OCI-LY3 (cell line): ENCODE measurements around the gene SLC49A4.

Experiments used
- EZH2phosphoT487 ChIP-seq: fragments of 200-600 bp; shearing (Covaris generic); IDR thresholded peaks from 2 replicates; pipeline ENCODE4 v1.6.1; 2018; ENCODE audit warnings: antibody characterized with exemption, mixed run types, low read depth
- TF ChIP-seq, protein P1 (sequence below): fragments of 200-600, 300-600 bp; sonication (generic); IDR thresholded peaks from 2 replicates; pipeline ENCODE4 v1.5.1; 2014; ENCODE audit warnings: antibody characterized with exemption, low read length, low read depth

DNA sequence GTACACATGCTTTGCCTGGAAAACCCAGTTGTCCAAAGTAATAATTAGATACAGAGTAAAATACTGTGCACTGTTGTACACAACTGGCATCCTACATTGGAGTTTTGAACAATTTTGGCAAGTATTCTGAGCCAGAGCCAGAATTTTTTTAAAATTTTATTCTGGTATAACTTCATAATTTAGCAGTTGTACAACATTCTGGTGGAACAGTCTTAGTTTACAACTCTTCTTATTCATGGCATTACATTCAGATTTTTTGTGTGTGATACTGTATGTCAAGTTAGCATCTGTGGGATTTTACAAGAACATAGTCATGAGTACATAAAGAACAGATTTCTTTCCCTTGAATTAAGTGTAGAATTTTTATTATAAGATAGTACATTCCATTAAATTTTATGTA is 67.5 kb downstream of the SLC49A4 start:
- TF ChIP-seq, protein P1, sequence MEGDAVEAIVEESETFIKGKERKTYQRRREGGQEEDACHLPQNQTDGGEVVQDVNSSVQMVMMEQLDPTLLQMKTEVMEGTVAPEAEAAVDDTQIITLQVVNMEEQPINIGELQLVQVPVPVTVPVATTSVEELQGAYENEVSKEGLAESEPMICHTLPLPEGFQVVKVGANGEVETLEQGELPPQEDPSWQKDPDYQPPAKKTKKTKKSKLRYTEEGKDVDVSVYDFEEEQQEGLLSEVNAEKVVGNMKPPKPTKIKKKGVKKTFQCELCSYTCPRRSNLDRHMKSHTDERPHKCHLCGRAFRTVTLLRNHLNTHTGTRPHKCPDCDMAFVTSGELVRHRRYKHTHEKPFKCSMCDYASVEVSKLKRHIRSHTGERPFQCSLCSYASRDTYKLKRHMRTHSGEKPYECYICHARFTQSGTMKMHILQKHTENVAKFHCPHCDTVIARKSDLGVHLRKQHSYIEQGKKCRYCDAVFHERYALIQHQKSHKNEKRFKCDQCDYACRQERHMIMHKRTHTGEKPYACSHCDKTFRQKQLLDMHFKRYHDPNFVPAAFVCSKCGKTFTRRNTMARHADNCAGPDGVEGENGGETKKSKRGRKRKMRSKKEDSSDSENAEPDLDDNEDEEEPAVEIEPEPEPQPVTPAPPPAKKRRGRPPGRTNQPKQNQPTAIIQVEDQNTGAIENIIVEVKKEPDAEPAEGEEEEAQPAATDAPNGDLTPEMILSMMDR: no peak
- TF ChIP-seq EZH2phosphoT487: no peak
